GOT3 (cell line): ENCODE measurements around the gene PIK3R5.
"Not testable (repeated sequence)": the region's sequence is repeated elsewhere in the genome, so short reads cannot be mapped to it uniquely, and the experiment has no call there.

Source experiments
- DNase-seq: peaks from one replicate; lab custom pipeline; 2025; ENCODE audit warnings: mixed read lengths; lab: John Stamatoyannopoulos, UW

The PIK3R5 gene

DNA sequence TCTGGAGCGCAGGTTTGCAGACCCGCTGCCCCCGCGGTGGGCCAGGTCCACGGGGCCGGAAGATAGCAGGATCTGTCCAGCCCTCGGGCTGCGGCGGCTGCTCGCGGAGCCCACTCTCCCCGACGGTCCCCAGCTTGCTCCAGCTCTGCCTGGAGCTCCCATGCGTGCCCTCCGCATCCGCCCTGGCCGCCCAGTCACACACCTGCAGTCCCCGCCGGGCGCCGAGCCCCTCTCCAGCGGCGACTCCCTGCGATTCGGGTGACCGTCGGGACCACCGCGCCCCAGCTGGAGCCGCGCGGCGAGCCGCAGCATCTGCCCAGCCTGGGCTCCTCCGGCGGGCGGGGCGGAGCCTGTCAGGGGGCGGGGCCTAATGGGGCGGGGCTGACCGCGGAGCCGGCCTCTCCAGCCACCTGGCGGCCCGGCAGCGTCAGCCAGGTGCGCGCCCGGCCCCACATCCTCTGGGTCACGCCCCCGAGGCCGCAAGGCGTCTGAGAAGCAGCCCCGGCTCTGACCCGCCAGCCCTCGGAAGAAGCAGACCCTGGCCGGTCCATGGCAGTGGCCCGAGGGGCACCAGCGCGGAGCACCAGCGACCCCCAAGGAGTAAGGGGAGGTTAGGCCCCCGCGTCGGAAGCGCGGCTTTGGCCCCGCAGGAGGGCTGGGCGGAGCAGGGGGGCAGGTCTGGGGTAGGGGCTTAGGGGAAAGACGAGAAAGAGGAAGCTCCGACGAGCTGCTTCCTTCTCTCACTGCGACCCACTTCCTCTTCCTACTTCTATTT lies at the start of gene PIK3R5:
TSS of gene PIK3R5 (minus strand) at position 314 of the 775 bp plus-strand sequence. CDS start 54,213 bp downstream, outside the sequence.
- no peak for DNase-seq

DNA sequence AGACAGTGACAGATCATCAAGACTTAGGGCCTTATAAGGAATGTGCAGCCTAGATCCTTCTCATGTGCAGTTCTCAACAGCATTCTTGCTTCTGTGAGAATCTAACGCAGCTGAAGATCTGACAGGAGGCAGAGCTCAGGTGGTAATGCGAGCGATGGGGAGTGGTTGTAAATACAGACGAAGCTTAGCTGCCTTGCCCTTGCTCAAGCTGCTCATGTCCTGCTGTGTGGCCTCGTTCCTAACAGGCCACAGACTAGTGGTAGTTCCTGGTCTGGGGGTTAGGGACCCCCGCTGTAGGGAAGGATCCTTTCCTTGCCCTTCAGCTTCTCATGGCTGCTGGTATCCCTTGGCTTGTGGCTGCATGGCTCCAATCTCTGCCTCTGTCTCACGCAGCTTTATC lies 45.5 kb upstream of the PIK3R5 start:
- DNase-seq, result no peak

DNA sequence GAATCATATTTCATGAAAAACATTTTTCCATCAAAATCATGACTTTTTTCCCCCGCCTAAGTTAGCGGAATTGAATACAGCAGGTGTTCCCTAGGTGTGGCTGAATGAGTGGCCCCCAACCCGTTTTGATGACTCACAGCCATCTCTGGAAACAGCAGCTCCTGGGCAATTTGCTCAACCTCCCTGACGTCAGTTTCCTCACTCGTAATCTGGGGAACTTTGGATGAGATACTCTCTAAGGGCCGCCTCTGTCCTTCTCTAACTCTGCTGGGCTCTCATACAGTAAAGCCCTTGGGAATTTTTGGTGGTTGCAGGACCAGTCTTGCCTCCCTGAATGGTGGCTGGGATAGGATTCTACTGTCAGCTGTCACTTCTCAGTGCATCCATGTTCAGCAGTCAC lies 44.2 kb upstream of the PIK3R5 start:
- DNase-seq, result no peak

- no peak for DNase-seq
These were observed 43.6 kb upstream of the PIK3R5 start for GRCh38 chr17:9009096-9009495.

GRCh38 chr17:9007052-9007714 lies 41.7 kb upstream of the PIK3R5 start:
- no peak for DNase-seq

- DNase-seq, result no peak
These were observed 40.8 kb upstream of the PIK3R5 start for GRCh38 chr17:9006175-9006767.

DNA sequence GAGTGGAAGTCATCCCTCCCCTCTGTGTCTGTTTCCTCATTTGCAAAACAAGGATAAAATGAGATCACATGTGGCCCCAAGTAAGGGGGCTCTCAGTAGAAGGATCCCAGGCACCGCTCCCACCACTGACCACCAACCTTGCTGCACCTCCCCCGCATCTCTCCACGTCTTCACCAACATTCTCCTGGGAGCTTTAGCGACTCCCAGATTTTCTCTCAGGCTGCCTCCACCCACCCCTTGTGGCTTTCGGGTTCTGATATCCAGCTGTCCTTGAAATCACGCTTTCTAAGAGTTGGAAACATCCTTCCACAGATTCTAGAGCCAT lies 39.4 kb upstream of the PIK3R5 start:
- no peak for DNase-seq

GRCh38 chr17:9004132-9004960 lies 38.8 kb upstream of the PIK3R5 start:
- no peak for DNase-seq

- no peak for DNase-seq
These were observed 38.0 kb upstream of the PIK3R5 start for GRCh38 chr17:9003355-9004131.

DNA sequence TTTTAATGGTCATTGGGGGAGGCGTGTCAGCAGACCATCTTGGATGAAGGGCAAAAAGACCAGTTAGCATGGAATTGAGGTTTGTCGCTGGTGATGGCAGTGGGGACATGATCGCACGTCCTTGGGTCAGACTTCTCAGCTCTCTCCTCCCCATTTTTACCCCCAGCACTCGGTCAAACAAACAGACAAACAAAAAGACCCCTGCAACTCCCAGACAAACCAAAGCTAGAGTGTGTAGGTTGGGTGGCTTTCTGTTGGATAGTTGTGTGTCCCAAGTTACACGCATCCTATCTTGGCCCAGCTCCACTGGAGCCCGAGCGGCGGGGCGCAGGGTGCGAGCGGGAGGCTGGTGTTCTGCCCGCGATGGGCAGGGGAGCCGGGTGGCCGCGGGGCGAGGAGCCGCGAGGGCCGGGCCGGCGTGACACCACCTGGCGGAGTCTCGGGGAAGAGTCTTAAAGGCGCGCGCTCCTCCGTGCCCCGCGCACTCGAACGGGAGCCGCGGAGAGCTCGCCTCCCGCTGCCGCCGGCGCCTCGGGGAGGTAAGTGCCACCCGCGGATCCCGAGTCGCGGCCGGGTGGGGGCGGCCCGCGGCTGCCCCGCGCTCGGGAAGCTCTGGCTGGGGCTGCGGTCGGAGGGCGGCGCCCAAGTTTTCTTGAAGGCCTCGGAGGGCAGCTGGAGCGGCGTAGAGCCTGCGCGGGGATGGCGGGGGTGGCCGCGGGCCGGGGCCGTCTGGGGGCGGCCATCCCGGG lies 37.3 kb upstream of the PIK3R5 start:
- no peak for DNase-seq

DNA sequence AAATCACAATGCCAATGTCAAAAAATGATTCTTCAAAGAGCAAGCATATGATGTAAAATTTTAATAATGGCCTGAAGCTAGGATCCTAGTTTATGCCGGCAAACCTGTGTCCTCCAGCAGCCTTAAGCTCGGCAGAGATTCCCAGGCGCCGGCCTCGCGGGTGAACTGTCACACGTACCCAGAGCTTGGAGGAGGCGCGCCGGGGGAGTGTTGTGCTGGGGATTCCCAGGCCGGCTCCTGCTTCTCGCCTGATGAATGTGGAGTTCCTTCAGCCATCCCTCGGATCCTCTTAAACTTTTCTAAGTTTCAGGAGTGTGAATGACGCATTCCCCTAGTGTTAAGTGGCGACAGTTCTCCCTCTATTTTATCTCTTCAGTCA lies 36.7 kb upstream of the PIK3R5 start:
- no peak for DNase-seq

- no peak for DNase-seq
These were observed 36.1 kb upstream of the PIK3R5 start for GRCh38 chr17:9001559-9001958.

DNA sequence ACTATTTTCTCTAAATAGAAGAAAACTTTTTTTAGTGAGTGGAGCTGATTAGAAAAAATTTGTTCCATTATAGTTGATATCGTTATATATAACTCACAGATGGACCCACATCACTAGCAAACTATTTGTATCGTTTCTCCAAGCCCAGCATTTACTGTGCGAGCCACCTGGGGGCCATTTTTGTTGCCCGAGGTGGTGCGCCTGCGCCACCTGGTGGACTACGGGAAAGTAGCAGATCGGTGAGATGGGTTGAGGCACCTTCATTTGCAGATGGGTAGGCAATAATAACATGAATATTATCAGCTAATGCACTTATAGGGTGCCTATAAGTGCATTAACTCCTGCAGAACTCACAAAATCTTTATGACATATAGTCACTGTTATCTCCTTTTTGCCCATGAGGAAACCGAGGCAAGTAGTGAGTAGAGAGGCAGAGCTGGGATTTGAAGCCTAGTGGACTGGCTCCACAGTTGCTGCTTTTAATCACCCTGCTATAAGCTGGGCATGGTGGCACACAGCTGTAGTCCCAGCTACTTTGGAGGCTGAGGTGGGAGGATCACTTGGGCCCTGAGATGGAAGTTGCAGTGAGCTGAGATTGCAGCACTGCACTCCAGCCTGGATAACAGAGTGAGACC lies 32.6 kb upstream of the PIK3R5 start:
- DNase-seq, result peak; percentile 8

DNA sequence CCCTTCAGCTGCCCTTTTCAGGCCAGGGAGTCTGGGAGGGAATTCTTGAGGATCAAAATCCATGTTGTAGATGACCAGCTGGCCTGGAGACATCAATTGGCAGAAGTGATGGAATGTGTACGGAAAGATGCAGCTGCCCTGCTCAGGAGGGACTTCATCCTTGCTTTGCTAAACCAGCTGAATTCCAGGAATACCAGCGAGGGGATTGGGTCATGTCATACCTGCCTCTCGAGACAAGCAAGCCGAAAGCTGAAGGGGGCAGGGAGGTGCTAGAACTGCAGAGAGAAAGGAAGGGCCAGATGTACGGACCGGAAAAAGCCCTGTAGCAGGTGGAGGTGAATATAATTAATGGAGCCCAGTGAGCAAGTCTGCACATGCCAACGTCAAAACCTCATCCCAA lies 30.2 kb upstream of the PIK3R5 start:
- DNase-seq, result no peak

GRCh38 chr17:8994319-8994718 lies 28.8 kb upstream of the PIK3R5 start:
- DNase-seq, result no peak

DNA sequence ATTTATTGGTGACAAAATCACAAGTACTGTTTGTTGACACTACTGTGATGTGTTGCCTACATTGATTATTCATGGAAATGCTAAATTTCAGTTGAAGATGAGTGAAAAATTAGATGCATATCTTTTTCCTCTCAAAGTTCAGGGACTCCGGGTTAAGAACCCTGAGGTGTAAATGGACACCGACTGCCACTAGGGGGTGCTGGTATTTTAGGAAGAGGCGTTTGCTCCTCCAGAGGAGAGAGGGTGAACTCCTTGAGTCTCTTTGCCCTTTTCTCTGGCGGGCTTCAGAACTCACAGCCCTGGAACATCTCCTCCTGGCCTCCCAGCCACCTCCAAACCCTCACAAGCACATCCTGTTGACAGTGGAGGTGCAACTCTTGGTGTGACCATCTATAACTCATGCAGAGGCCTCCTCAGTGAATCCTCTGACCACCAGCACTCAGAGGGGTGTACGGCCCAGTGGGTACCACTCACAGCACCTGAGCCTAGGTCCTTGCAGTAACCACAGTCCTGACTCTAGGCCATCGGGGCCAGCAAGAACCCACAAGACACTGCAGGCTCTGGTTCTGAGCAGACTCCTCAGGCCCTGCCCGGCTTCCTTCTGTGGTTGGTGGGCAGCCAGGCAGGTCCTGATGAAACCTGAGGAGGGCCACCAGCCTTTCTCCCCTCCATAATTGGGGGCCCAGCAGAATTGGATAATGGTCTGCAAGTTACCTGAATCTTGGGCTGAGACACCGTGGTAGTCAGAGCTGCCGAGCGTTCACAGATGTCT lies 26.2 kb upstream of the PIK3R5 start:
- DNase-seq, result no peak

DNA sequence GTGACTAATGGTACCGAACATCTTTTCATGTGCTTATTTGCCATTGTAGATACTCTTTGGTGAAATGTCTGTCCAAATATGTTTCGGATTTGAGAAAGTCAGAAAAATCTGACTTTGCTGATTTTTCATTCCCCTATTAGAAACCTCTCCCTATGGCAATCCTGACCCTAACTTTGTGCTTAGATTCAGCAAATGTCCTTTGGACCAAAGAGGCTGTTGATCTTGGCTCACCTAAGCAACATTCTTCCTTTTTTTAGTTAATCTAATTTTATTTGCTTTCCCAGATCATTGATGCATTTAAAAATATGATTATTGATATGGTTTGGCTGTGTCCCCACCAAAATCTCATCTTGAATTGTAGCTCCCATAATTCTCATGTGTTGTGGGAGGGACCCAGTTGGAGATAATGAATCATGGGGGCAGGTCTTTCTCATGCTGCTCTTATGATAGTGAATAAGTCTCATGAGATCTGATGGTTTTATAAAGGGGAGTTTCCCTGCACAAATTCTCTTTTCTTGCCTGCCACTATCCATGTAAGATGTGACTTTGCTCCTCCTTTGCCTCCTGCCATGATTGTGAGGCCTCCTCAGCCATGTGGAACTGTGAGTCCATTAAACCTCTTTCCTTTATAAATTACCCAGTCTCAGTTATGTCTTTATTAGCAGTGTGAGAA lies 22.9 kb upstream of the PIK3R5 start:
- DNase-seq, result not testable (repeated sequence)

DNA sequence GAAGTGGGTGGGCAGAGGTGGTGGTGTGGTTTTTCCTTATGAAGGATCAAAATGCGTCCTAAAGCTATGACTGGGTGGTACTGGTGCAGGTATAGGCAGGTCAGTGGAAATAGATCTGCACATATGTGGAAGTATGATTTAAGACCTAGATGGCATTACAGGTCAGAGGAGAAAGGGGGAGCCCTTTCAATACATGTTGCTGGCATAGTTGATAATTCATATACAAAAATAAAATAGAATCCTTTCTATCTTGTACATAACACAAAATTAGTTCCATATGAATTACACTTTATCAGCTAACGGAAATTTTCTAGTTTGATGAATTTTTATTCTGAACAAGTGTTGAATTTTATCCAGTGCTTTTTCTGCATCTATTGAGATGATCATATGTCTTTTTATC lies 20.8 kb upstream of the PIK3R5 start:
- no peak for DNase-seq

DNA sequence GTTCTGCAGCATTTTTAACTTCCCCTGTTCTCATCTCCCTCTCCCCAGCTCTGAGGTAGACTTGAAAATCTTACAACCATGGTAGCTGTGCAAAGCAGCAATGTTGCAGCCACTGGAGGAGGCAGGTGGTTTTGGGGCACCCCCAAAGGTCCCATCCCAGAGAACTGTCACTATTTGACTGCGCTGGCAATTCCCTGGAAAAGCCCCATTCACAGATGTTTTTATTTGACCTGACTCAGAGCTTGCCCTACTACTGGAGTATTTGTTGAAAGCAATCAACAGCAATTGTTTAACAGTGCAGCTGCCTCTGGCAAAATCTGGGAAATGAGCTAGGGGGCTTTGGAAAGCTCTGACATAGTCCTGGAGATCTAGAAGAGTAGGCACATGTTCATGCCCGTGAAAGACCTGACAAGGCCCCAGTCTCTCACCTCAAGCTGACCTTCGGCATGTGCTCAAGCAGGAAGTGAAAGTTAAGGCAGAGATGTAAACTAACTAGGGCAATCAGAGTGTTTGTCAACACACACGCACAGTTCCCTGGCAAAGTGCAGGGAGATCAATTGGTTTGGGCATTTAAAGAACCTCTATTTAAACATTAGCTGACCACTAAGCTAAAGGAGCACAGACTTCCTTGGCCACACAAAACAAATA lies 19.7 kb upstream of the PIK3R5 start:
- DNase-seq, result no peak
